H1 (cell line): Measurements from ENCODE around the gene ZDHHC24. TPM values are rescaled to one million over a fixed set of nuclear protein-coding genes. Genes with fewer than 3 reads are reported as not detected.

Experiments
- CEBPB ChIP-seq: IDR thresholded peaks from 2 replicates; pipeline ENCODE4 v1.6.1; 2012; ENCODE audit warnings: low read depth, low read length
- CREB1 ChIP-seq: IDR thresholded peaks from 2 replicates; pipeline ENCODE4 v1.6.1; 2012; ENCODE audit warnings: inconsistent platforms
- E2F6 ChIP-seq: IDR thresholded peaks from 2 replicates; pipeline ENCODE4 v1.6.1; 2012; ENCODE audit warnings: inconsistent platforms
- EP300 ChIP-seq, 2 experiments: IDR thresholded peaks; 1 replicate in 1 of 2; 2 replicates in 1 of 2; pipeline ENCODE4 v1.6.1; 2011 to 2012; ENCODE audit warnings: low read depth in 2 of 2, low read length in 2 of 2, mild to moderate bottlenecking in 2 of 2, borderline replicate concordance in 1 of 2, inconsistent platforms in 1 of 2, moderate library complexity in 1 of 2
- HDAC2 ChIP-seq, 2 experiments: fragments of 300-600 bp in 1 of 2; sonication (generic) in 1 of 2; IDR thresholded peaks; 2 replicates each; pipeline ENCODE4 v1.6.1; 2011 to 2012; ENCODE audit warnings: low read depth in 2 of 2, low read length in 2 of 2, mild to moderate bottlenecking in 2 of 2, moderate library complexity in 2 of 2, borderline replicate concordance in 1 of 2, inconsistent platforms in 1 of 2
- HDAC6 ChIP-seq: IDR thresholded peaks from one replicate; pipeline ENCODE4 v1.7.1; 2012; ENCODE audit warnings: low read depth, mild to moderate bottlenecking, inconsistent platforms, low read length, moderate library complexity
- KDM4A ChIP-seq: IDR thresholded peaks from one replicate; pipeline ENCODE4 v1.7.1; 2012; ENCODE audit warnings: low read depth, mild to moderate bottlenecking, moderate library complexity, low read length, inconsistent platforms; ENCODE audit not compliant: severe bottlenecking
- NANOG ChIP-seq: IDR thresholded peaks from 2 replicates; pipeline ENCODE4 v1.6.1; 2011; ENCODE audit warnings: low read length, low read depth, mild to moderate bottlenecking, inconsistent platforms; ENCODE audit not compliant: insufficient read depth, poor library complexity, severe bottlenecking
- PHF8 ChIP-seq: fragments of 200-600 bp; sonication (generic); conservative IDR thresholded peaks from 2 replicates; pipeline ENCODE4 v1.7.1; 2012; ENCODE audit warnings: low read depth, mild to moderate bottlenecking, inconsistent platforms, low read length, moderate library complexity
- POLR2AphosphoS5 ChIP-seq: IDR thresholded peaks from 2 replicates; pipeline ENCODE4 v1.6.1; 2011; ENCODE audit warnings: low read depth, low read length
- SIX5 ChIP-seq: IDR thresholded peaks from 2 replicates; pipeline ENCODE4 v1.6.1; 2011; ENCODE audit warnings: mild to moderate bottlenecking, low read depth, low read length
- USF2 ChIP-seq: IDR thresholded peaks from 2 replicates; pipeline ENCODE4 v1.6.1; 2011; ENCODE audit warnings: low read length, improper control_type of control experiment
- YY1 ChIP-seq: IDR thresholded peaks from 2 replicates; pipeline ENCODE4 v1.6.1; 2011; ENCODE audit warnings: low read depth, mild to moderate bottlenecking, low read length
- ZNF274 ChIP-seq: IDR thresholded peaks from 2 replicates; pipeline ENCODE4 v1.7.0; 2012; ENCODE audit warnings: low read length, borderline replicate concordance; ENCODE audit errors: extremely low read depth
- polyA plus RNA-seq, 7 experiments: library from polyadenylated mRNA; depleted of rRNA in 3 of 7; stranded (reverse) in 5 of 7; unstranded in 2 of 7; fragments of >200 nt in 5 of 7; fragments of 200-250 nt in 2 of 7; gene quantifications; 1 replicate in 5 of 7; 2 replicates in 1 of 7; 4 replicates in 1 of 7; pipeline versions ENCODE4 v1.2.1 to v1.2.3, GENCODE V29; 2011 to 2013; ENCODE audit warnings: missing spikeins in 2 of 7, mixed read lengths in 2 of 7
- total RNA-seq: library from RNA; stranded (reverse); fragmentation: NEBNext Ultra II Directional; extraction: Animal tissue kit (Norgen Biotek cat#: 25700); gene quantifications from 2 replicates; pipeline ENCODE4 v1.2.1, GENCODE V29; 2021

The ZDHHC24 gene
- total and polyA plus RNA-seq, 2 of the 8 experiments (the other 6 are each of a cell fraction or from before 2014, with no cell fraction given), result 8.4 to 9.7 TPM

- TF ChIP-seq EP300 (IDR thresholded peaks at IDR 0.05; ENCODE audit: borderline replicate concordance in 1 of 2, low read depth in 2 of 2, low read length in 2 of 2) (0 out of 3 replicates have a peak, but pooled peaks of 1 of the 2 experiments have one; percentile 14), USF2 (peak; percentile 6; the same call in 1 of the 2 replicates), HDAC2 (IDR thresholded peaks at IDR 0.05; ENCODE audit: borderline replicate concordance in 1 of 2, low read depth in 2 of 2, low read length in 2 of 2) (peak in 1 of 2 experiments; percentile 83; a peak in 2 of 4 replicates), SIX5 (no peak), ZNF274 (no peak), POLR2AphosphoS5 (peak; percentile 87), CREB1 (peak; percentile 54), YY1 (peak; percentile 62; the same call in 1 of the 2 replicates), KDM4A (peak; percentile 72), PHF8 (no peak), E2F6 (peak; percentile 89), HDAC6 (no peak), NANOG (no peak), CEBPB (0 out of 2 replicates have a peak, but pooled peaks have one; percentile 1)
Observed at GRCh38 chr11:66592457-66593302, 46.8 kb upstream of the ZDHHC24 start, which contains the start of the genes CCDC87 and CCS (continued).
